Measurements from ENCODE around the gene CXCR1.

DNA sequence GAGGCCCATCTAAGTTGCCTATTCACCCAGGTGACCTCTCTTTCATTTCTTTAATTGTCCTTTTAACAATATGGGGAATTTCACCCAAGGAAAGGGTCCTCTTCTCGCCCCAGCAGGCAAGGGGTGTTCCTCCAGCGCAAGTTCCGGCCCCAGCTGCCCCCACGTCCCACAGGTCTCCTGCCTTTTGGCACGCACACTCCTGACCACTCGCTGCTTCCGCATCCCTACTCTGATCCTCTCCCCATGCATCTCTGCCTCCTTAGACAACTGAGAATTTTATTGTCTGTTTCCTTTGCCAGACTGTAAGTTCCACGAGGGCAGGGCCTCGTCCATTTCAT is 49.5 kb upstream of the CXCR1 start:
- TF ChIP-seq, protein P1, sequence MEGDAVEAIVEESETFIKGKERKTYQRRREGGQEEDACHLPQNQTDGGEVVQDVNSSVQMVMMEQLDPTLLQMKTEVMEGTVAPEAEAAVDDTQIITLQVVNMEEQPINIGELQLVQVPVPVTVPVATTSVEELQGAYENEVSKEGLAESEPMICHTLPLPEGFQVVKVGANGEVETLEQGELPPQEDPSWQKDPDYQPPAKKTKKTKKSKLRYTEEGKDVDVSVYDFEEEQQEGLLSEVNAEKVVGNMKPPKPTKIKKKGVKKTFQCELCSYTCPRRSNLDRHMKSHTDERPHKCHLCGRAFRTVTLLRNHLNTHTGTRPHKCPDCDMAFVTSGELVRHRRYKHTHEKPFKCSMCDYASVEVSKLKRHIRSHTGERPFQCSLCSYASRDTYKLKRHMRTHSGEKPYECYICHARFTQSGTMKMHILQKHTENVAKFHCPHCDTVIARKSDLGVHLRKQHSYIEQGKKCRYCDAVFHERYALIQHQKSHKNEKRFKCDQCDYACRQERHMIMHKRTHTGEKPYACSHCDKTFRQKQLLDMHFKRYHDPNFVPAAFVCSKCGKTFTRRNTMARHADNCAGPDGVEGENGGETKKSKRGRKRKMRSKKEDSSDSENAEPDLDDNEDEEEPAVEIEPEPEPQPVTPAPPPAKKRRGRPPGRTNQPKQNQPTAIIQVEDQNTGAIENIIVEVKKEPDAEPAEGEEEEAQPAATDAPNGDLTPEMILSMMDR (IDR thresholded peaks at IDR 0.05) = no peak
- no peak for TF ChIP-seq EZH2phosphoT487 (IDR thresholded peaks at IDR 0.05)

Data from neural progenitor cell (in vitro differentiated cells).